H9 (cell line): ENCODE measurements around the gene MAST4. TPM values are rescaled to one million over a fixed set of nuclear protein-coding genes. Genes with fewer than 3 reads are reported as not detected.

Source experiments
- DNase-seq: peaks from one replicate; pipeline ENCODE4 v3.0.0-alpha.2; 2017
- H2AFZ ChIP-seq: one replicate; pipeline ENCODE4 v1.6.1; 2013; ENCODE audit warnings: mild to moderate bottlenecking, low read length, control low read depth, moderate library complexity
- H2AK5ac ChIP-seq: 2 replicates; pipeline ENCODE4 v1.6.1; 2013; ENCODE audit warnings: low read length, control low read depth, mixed read lengths; ENCODE audit not compliant: insufficient read length
- H2BK120ac ChIP-seq: one replicate; pipeline ENCODE4 v1.6.1; 2013; ENCODE audit warnings: low read depth, mild to moderate bottlenecking, low read length, control low read depth, inconsistent platforms; ENCODE audit not compliant: poor library complexity, severe bottlenecking
- H2BK12ac ChIP-seq: 2 replicates; pipeline ENCODE4 v1.6.1; 2013; ENCODE audit warnings: low read length, control low read depth, mixed read lengths, low read depth; ENCODE audit not compliant: insufficient read length
- H2BK15ac ChIP-seq: 2 replicates; pipeline ENCODE4 v1.6.1; 2013; ENCODE audit warnings: low read depth, low read length, control low read depth
- H2BK20ac ChIP-seq: one replicate; pipeline ENCODE4 v1.6.1; 2013; ENCODE audit warnings: low read depth, mild to moderate bottlenecking, low read length, control low read depth, inconsistent platforms; ENCODE audit not compliant: poor library complexity, severe bottlenecking
- H2BK5ac ChIP-seq: 2 replicates; pipeline ENCODE4 v1.6.1; 2013; ENCODE audit warnings: low read length, control low read depth, mixed read lengths; ENCODE audit not compliant: insufficient read length
- H3K14ac ChIP-seq: 2 replicates; pipeline ENCODE4 v1.6.1; 2013; ENCODE audit warnings: low read length, control low read depth; ENCODE audit not compliant: insufficient read depth
- H3K18ac ChIP-seq: 2 replicates; pipeline ENCODE4 v1.6.1; 2013; ENCODE audit warnings: low read depth, mild to moderate bottlenecking, mixed read lengths, low read length, control low read depth; ENCODE audit not compliant: insufficient read length
- H3K23ac ChIP-seq: 2 replicates; pipeline ENCODE4 v1.6.1; 2013; ENCODE audit warnings: low read length, control low read depth, mixed read lengths, low read depth; ENCODE audit not compliant: insufficient read length
- H3K23me2 ChIP-seq: 2 replicates; pipeline ENCODE4 v1.6.1; 2013; ENCODE audit warnings: low read depth, mild to moderate bottlenecking, mixed read lengths, low read length, control low read depth; ENCODE audit not compliant: insufficient read length, poor library complexity, severe bottlenecking
- H3K27ac ChIP-seq: 2 replicates; pipeline ENCODE4 v1.5.1; 2013; ENCODE audit warnings: low read length, control low read depth, mixed read lengths, low read depth; ENCODE audit not compliant: insufficient read length
- H3K27me3 ChIP-seq: 2 replicates; pipeline ENCODE4 v1.6.1; 2013; ENCODE audit warnings: low read length, control low read depth, inconsistent platforms; ENCODE audit not compliant: insufficient read depth
- H3K4ac ChIP-seq: 2 replicates; pipeline ENCODE4 v1.6.1; 2013; ENCODE audit warnings: low read depth, mild to moderate bottlenecking, control low read depth, inconsistent platforms, low read length, moderate library complexity
- H3K4me1 ChIP-seq: 2 replicates; pipeline ENCODE4 v1.6.1; 2013; ENCODE audit warnings: low read length, control low read depth, inconsistent platforms; ENCODE audit not compliant: insufficient read depth
- H3K4me2 ChIP-seq: 2 replicates; pipeline ENCODE4 v1.6.1; 2013; ENCODE audit warnings: low read length, control low read depth, mixed read lengths; ENCODE audit not compliant: insufficient read length, insufficient read depth
- H3K56ac ChIP-seq: 2 replicates; pipeline ENCODE4 v1.6.1; 2013; ENCODE audit warnings: low read depth, mild to moderate bottlenecking, mixed read lengths, low read length, control low read depth; ENCODE audit not compliant: insufficient read length
- H3K79me1 ChIP-seq: 2 replicates; pipeline ENCODE4 v1.6.1; 2013; ENCODE audit warnings: low read depth, mild to moderate bottlenecking, moderate library complexity, low read length, control low read depth, inconsistent platforms; ENCODE audit not compliant: insufficient read depth, poor library complexity, severe bottlenecking
- H3K79me2 ChIP-seq: 2 replicates; pipeline ENCODE4 v1.6.1; 2013; ENCODE audit warnings: low read length, control low read depth, inconsistent platforms; ENCODE audit not compliant: insufficient read depth
- H3K9ac ChIP-seq: 2 replicates; pipeline ENCODE4 v1.6.1; 2013; ENCODE audit warnings: low read length, control low read depth, mixed read lengths; ENCODE audit not compliant: insufficient read length; ENCODE audit errors: extremely low read depth
- H3K9me3 ChIP-seq: one replicate; pipeline ENCODE4 v1.6.1; 2013; ENCODE audit warnings: low read depth, low read length, inconsistent platforms; ENCODE audit not compliant: control insufficient read depth
- H3T11ph ChIP-seq: one replicate; pipeline ENCODE4 v1.6.1; 2013; ENCODE audit warnings: mild to moderate bottlenecking, low read length, control low read depth, inconsistent platforms
- H4K20me1 ChIP-seq: one replicate; pipeline ENCODE4 v1.6.1; 2013; ENCODE audit not compliant: control insufficient read depth, insufficient read length, insufficient read depth
- H4K5ac ChIP-seq: 2 replicates; pipeline ENCODE4 v1.6.1; 2013; ENCODE audit warnings: low read depth, mild to moderate bottlenecking, mixed read lengths, low read length, control low read depth; ENCODE audit not compliant: insufficient read length
- H4K8ac ChIP-seq: replicated peaks from 2 replicates; pipeline ENCODE4 v1.6.1; 2013; ENCODE audit warnings: low read length, control low read depth, mixed read lengths, low read depth; ENCODE audit not compliant: insufficient read length
- H4K91ac ChIP-seq: 2 replicates; pipeline ENCODE4 v1.6.1; 2013; ENCODE audit warnings: low read depth, mild to moderate bottlenecking, moderate library complexity, mixed read lengths, low read length, control low read depth; ENCODE audit not compliant: insufficient read length
- H3K27ac Mint-ChIP-seq, 3 experiments: 2 replicates in 2 of 3; 3 replicates in 1 of 3; pipeline ENCODE4 v1.8.0; 2020 to 2021; ENCODE audit warnings: mixed read lengths in 3 of 3, mild to moderate bottlenecking in 1 of 3, moderate library complexity in 1 of 3
- H3K27me3 Mint-ChIP-seq: 2 replicates; pipeline ENCODE4 v1.8.0; 2021; ENCODE audit warnings: low read depth, mild to moderate bottlenecking, moderate library complexity, mixed read lengths
- H3K36me3 Mint-ChIP-seq, 3 experiments: 2 replicates in 2 of 3; 3 replicates in 1 of 3; pipeline ENCODE4 v1.8.0; 2020 to 2021; ENCODE audit warnings: low read depth in 3 of 3, mixed read lengths in 3 of 3; ENCODE audit not compliant: insufficient read depth in 1 of 3
- H3K4me1 Mint-ChIP-seq, 2 experiments: 2 replicates each; pipeline ENCODE4 v1.8.0; 2020; ENCODE audit warnings: mixed read lengths in 2 of 2
- H3K4me3 Mint-ChIP-seq, 2 experiments: 2 replicates in 1 of 2; 3 replicates in 1 of 2; pipeline ENCODE4 v1.8.0; 2020 to 2021; ENCODE audit warnings: mild to moderate bottlenecking in 2 of 2, mixed read lengths in 2 of 2, moderate library complexity in 1 of 2
- H3K9me3 Mint-ChIP-seq, 2 experiments: 2 replicates in 1 of 2; 3 replicates in 1 of 2; pipeline ENCODE4 v1.8.0; 2020; ENCODE audit warnings: mild to moderate bottlenecking in 2 of 2, mixed read lengths in 2 of 2, moderate library complexity in 1 of 2
- total RNA-seq: library from RNA; stranded (reverse); gene quantifications from 2 replicates; pipeline ENCODE4 v1.2.1, GENCODE V29; 2021
- TF ChIP-seq, protein P1 (sequence below): fragments of 200-600 bp; sonication (generic); conservative IDR thresholded peaks from 3 replicates; pipeline ENCODE4 v1.8.0; 2021; ENCODE audit warnings: antibody characterized with exemption, mild to moderate bottlenecking

MAST4 gene
- total RNA-seq, 1 experiment from 2014 or later = 3.7 TPM

DNA sequence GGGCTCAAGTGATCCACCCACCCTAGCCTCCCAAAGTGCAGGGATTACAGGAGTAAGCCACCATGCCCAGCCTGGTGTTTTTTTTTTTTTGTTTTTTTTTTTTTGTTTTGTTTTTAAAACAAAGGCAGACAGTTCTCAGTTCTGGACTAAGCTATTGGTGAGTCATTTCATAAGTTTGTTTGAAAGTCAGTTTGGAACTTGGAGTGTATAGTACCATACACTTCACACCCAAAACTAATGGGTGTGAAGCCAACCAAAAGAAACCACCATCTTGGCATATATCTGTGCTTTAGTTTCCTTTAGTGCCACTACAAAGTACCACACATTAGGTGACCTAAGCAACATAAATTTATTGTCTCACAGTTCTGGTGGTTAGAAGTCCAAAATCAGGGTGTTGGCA lies 13.4 kb downstream of the MAST4 start:
- no peak overlapping the region for H3K4me3 Mint-ChIP-seq
- TF ChIP-seq, protein P1, sequence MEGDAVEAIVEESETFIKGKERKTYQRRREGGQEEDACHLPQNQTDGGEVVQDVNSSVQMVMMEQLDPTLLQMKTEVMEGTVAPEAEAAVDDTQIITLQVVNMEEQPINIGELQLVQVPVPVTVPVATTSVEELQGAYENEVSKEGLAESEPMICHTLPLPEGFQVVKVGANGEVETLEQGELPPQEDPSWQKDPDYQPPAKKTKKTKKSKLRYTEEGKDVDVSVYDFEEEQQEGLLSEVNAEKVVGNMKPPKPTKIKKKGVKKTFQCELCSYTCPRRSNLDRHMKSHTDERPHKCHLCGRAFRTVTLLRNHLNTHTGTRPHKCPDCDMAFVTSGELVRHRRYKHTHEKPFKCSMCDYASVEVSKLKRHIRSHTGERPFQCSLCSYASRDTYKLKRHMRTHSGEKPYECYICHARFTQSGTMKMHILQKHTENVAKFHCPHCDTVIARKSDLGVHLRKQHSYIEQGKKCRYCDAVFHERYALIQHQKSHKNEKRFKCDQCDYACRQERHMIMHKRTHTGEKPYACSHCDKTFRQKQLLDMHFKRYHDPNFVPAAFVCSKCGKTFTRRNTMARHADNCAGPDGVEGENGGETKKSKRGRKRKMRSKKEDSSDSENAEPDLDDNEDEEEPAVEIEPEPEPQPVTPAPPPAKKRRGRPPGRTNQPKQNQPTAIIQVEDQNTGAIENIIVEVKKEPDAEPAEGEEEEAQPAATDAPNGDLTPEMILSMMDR = no peak
- H3T11ph ChIP-seq = no peak overlapping the region

More for the DNA sequence above, 13.4 kb downstream of the MAST4 start:
- Histone ChIP-seq H2AK5ac (no peak overlapping the region), H2AFZ (no peak overlapping the region), H3K4ac (no peak overlapping the region), H2BK12ac (no peak overlapping the region), H3K18ac (no peak overlapping the region), H3K4me1 (no peaks in the 10 kb centered on the region), H3K27me3 (no peaks in the 10 kb centered on the region), H3K79me2 (no peaks in the 10 kb centered on the region), H3K56ac (no peak overlapping the region), H3K27ac (no peak overlapping the region), H2BK5ac (no peak overlapping the region), H4K5ac (no peak overlapping the region), H3K4me2 (no peak overlapping the region), H2BK20ac (no peak overlapping the region), H3K23ac (no peak overlapping the region), H4K91ac (no peak overlapping the region), H3K14ac (no peak overlapping the region), H3K9me3 (no peaks in the 10 kb centered on the region), H2BK15ac (no peak overlapping the region), H3K23me2 (no peaks in the 10 kb centered on the region), H2BK120ac (no peak overlapping the region), H3K79me1 (no peaks in the 10 kb centered on the region), H4K8ac (no peak overlapping the region), H4K20me1 (no peaks in the 10 kb centered on the region), H3K9ac (no peak overlapping the region)
- Mint-ChIP-seq H3K4me1 (peaks cover 7 to 8% of the 10 kb centered on the region in 2 experiments), H3K9me3 (no peaks in the 10 kb centered on the region), H3K27ac (no peak overlapping the region), H3K27me3 (no peaks in the 10 kb centered on the region; the same call in 1 of the 2 replicates), H3K36me3 (no peaks in the 10 kb centered on the region)
- DNase-seq = no peak
